Activated naive CD4-positive, alpha-beta T cell treated with anti-CD3 and anti-CD28 coated beads, Interleukin-2, amount 50 U/mL, for 72 hours (primary cell): ENCODE data around the gene FREM3. TPM values are rescaled to one million over a fixed set of nuclear protein-coding genes. Genes with fewer than 3 reads are reported as not detected.
"Not testable (repeated sequence)": the region's sequence is repeated elsewhere in the genome, so short reads cannot be mapped to it uniquely, and the experiment has no call there.

Experiments used
- ATAC-seq, 2 donors: fragments of 150-1000 bp; cut with Tn5 transposase; 2 replicates each; pipeline ENCODE4 v1.10.0; 2021; ENCODE audit warnings: mild to moderate bottlenecking in 2 of 2, moderate library complexity in 2 of 2
- DNase-seq, 2 donors: peaks; one replicate each; pipeline ENCODE4 v3.0.0; 2021 to 2022; ENCODE audit warnings: low spot score in 2 of 2
- H3K27ac Mint-ChIP-seq, 2 donors: one replicate each; pipeline ENCODE4 v1.8.0; 2022; ENCODE audit warnings: mild to moderate bottlenecking in 2 of 2, mixed read lengths in 2 of 2
- H3K36me3 Mint-ChIP-seq, 2 donors: one replicate each; pipeline ENCODE4 v1.8.0; 2022; ENCODE audit warnings: mixed read lengths in 2 of 2
- H3K9me3 Mint-ChIP-seq, 2 donors: one replicate each; pipeline ENCODE4 v1.8.0; 2022; ENCODE audit warnings: mixed read lengths in 2 of 2
- total RNA-seq, 2 donors: library from RNA; stranded (reverse); gene quantifications; one replicate each; pipeline ENCODE4 v1.2.3, GENCODE V29; 2022

The FREM3 gene
- total RNA-seq: not detected

DNA sequence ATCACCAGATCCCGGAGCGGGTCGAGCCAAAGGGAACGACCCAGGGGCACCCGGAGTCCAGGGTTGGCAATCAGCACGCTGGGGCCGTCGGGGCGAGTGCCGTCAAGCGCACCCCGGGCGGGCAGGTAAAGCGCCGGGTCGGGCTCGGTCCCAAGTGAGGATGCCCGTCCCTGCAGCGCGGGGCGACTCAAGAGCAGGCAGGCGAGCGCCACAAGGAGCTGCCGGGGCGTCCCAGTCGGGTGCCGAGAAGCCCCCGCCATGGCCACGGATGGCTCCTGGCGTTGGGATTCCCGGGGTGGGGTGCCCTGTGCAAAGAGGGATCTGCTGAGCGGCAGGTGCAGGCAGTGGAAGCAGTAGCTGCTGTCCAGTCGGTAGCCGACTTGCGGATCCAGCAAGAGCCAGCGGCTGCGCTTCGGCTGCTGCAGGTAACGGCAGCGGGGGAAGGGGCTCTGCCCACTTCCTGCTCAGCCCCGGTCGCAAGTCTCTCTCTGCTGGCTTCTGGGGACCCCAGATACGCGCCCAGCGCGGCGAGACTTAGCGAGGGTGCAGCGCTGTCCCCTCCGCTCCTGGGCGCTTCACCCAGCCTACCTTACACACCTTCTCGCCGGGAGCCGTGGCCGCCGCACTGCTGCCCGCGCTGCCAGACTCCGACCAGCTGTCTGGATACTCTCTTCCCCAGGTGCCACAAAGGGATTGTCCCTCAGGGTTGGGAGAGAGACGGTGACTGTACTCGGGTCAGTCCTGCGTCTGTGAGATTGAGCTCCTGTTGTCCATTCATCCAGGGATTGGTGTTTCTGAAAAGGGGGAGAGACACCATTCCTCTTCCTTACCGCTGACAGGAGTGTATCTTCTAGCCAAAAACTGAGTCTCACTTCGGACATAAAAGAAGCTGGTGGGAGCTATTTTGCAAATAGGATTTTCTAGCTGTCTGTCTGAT, at the start of gene FREM3:
Gene FREM3 (minus strand): TSS at position 260 of the 937 bp plus-strand sequence. CDS start 0 bp downstream, at position 260.
- Mint-ChIP-seq H3K27ac (no peak within 1 kb of the TSS), H3K9me3 (peaks cover 0 to 4% of the 10 kb centered on the region in 2 donors), H3K36me3 (peaks cover 0 to 10% of the 10 kb centered on the region in 2 donors)
- ATAC-seq (peak; percentile 50 to 55), DNase-seq (peak in 1 of 2 donors; percentile 10)

DNA sequence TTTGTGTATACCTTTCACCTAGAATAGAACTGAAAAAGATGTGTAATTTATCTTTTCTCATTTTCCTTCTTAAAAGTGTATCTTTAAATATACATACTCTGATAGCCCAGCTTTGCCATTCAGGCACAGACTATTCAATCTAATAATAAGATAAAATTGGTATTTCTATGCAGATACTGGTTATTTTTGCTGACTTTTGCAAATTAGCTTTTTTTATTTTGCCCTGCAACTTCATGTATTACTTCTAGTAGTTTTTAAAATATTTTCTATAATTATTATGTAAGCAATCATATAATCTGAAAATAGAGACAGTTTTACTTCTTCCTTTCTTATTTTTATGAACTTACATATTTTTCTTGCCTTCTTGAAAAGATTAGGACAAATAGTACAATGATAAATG, 45.4 kb upstream of the FREM3 start:
- H3K27ac Mint-ChIP-seq: no peak overlapping the region
- ATAC-seq: no peak
- H3K36me3 Mint-ChIP-seq: no peaks in the 10 kb centered on the region
- no peaks in the 10 kb centered on the region for H3K9me3 Mint-ChIP-seq
- no peak for DNase-seq

DNA sequence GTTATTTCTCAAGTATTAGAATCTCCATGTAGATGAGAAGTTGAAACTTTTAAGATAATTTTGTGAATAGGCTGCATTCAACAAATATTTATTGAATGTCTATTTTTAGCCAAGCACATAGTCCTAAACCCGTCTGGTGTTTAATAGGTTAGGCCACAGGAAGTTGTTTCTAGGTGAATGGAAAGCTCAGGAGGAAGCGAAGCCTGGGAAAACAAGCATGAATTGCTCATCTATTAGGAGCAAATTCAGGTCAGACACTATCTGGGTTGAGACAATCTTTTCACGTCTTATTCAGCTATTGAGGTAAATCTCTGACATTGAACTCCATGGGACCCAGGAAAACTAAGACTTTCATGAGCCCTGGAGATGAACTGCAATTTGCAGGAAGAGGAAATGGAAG, 43.1 kb upstream of the FREM3 start:
- Mint-ChIP-seq H3K36me3 (no peaks in the 10 kb centered on the region), H3K27ac (no peak overlapping the region), H3K9me3 (no peaks in the 10 kb centered on the region)
- DNase-seq (no peak), ATAC-seq (no peak)

DNA sequence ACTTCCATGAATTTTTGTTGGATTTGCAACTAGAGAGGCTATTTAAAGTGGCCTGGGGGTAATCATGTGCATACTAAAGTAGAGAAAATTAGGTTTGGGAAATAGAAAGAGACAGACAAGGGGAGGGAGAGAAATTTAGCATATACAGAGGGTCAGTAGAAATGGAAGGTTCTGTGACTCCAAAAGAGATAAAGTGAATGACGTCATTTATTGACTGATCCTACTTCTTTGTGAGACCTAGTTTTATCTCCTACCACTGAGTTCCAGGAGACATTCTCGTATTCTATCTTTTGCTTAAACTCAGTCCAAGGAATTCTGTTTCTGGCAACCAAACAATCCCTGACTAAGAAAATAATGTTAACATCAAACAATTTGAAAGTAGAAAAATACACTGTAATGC, 42.4 kb upstream of the FREM3 start:
- Mint-ChIP-seq H3K27ac (no peak overlapping the region), H3K9me3 (no peaks in the 10 kb centered on the region), H3K36me3 (no peaks in the 10 kb centered on the region)
- ATAC-seq (no peak), DNase-seq (no peak)

GRCh38 chr4:143736861-143737260, 36.4 kb upstream of the FREM3 start:
- no peak for DNase-seq
- Mint-ChIP-seq H3K36me3 (no peaks in the 10 kb centered on the region), H3K9me3 (peaks cover 0 to 4% of the 10 kb centered on the region in 2 donors), H3K27ac (no peak overlapping the region)
- ATAC-seq: no peak

DNA sequence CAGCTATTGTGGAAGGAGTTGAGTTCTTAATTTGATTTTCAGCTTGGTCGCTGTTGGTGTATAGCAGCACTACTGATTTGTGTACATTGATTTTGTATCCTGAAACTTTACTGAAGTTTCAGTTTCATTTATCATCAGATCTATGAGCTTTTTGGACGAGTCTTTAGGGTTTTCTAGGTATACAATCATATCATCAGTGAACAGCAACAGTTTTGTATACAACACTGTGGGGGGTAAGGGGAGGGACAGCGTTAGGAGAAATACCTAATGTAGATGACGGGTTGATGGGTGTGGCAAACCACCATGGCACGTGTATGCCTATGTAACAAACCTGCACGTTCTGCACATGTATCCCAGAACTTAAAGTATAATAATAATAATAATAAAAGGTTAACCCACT, 35.6 kb upstream of the FREM3 start:
- not testable (repeated sequence) for H3K9me3 Mint-ChIP-seq, H3K27ac Mint-ChIP-seq, H3K36me3 Mint-ChIP-seq, ATAC-seq, DNase-seq

DNA sequence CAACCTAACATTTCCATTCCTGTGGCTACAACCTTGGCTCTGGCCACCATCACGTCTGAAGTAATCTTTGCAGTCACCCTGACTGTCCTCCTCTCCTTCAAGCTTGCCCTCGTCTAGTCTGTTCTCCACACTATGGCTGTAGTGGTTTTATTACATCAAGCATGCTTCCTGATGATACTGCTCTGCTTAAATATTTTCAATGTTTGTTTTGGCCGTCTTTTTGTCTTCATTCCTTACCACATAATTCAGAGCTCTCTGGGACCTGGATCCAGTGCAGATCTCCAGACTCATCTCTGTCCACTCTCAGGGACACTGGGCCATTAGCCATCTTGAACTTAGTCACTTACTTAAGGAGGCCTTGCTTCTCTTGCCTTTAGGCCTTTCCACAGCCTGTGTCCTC, 27.7 kb upstream of the FREM3 start:
- H3K36me3 Mint-ChIP-seq: no peaks in the 10 kb centered on the region
- H3K9me3 Mint-ChIP-seq: peaks cover 4 to 6% of the 10 kb centered on the region in 2 donors
- DNase-seq (no peak), ATAC-seq (no peak)
- peak overlapping the region in 1 of 2 donors; percentile 38 for H3K27ac Mint-ChIP-seq

- peaks cover 4 to 6% of the 10 kb centered on the region in 2 donors for H3K9me3 Mint-ChIP-seq
- no peaks in the 10 kb centered on the region for H3K36me3 Mint-ChIP-seq
- DNase-seq: no peak
- ATAC-seq: no peak
- no peak overlapping the region for H3K27ac Mint-ChIP-seq
Observed at GRCh38 chr4:143726714-143727113, 26.2 kb upstream of the FREM3 start.

GRCh38 chr4:143721317-143721716, 20.8 kb upstream of the FREM3 start:
- H3K36me3 Mint-ChIP-seq: no peaks in the 10 kb centered on the region
- ATAC-seq: no peak

GRCh38 chr4:143718748-143719147, 18.3 kb upstream of the FREM3 start:
- DNase-seq: not testable (repeated sequence)

More at GRCh38 chr4:143721317-143721716, 20.8 kb upstream of the FREM3 start:
- no peak for DNase-seq
- H3K9me3 Mint-ChIP-seq: peaks cover 4 to 6% of the 10 kb centered on the region in 2 donors
- H3K27ac Mint-ChIP-seq: no peak overlapping the region

DNA sequence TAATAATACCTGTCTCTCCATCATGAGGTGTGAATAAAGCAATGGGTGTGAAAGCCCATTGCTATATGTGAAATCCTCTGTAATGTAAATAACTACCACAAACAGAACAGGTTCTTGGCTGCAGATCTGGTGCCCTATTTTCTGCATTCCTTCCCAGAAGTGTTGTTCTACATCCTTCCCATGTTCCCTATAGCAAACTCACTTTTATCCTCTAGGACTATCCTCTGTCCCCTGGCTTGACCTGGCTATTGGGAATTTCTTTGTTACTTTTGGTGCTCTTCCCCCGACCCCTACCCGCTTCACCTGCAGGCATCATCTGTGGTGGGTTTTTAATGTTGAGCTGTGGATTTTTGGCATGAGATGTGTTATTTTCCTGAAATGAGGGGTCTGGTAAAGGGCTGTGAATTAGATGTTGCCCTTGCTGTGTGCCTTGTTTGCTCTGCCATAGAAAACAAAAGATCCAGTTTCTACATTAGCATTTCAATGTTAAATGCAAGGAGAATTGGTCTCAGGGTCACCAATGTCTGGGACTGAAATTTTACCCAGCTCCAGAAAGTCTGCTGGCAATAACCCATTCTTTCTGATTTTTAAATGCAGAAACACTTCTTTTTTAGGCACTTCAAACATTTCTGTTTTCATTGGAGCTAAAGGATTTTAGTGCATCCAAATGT, 13.6 kb upstream of the FREM3 start:
- DNase-seq (no peak), ATAC-seq (no peak)
- Mint-ChIP-seq H3K27ac (no peak overlapping the region), H3K9me3 (no peaks in the 10 kb centered on the region), H3K36me3 (no peaks in the 10 kb centered on the region)

More at GRCh38 chr4:143718748-143719147, 18.3 kb upstream of the FREM3 start:
- H3K36me3 Mint-ChIP-seq, H3K9me3 Mint-ChIP-seq, ATAC-seq, H3K27ac Mint-ChIP-seq: not testable (repeated sequence)

DNA sequence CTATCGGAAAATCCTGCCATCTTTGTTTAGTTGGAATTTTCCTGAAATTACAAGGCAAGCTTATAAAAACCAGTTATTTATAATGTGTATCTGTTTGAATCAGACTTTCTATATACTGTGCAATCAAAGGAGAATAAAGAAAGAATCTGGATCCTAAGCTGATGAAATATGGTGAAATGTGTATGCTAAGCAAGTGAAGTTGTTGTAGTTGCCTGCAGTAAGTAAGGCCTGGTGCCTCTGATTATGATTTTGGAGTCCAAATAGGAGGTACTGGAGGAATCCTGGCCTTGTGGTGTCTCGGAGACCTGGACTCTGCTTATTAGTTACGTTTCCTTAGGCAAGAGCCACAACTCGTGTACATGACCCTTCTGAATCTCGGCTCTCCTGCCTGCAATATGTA, 13.1 kb upstream of the FREM3 start:
- Mint-ChIP-seq H3K27ac (no peak overlapping the region), H3K36me3 (no peaks in the 10 kb centered on the region), H3K9me3 (peaks cover 0 to 3% of the 10 kb centered on the region in 2 donors)
- no peak for DNase-seq
- no peak for ATAC-seq

DNA sequence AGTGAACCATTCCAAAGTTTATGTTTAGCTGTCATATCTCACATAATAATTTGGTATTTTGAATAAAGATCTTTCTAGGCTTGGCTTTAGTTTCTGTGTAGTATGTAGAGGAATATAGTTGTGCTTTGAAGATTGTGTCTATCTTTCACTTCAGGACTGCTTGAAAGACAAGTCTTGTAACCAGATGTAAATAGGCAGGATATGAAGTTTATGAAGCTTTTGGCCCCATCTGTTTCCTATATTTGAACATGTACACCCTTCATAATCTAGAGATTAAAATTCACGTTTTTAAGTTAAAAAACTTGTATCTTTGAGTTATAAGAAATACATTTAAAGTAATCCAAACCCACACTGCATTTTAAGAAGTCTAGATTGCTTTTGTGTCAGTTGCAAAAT, 11.7 kb upstream of the FREM3 start:
- no peak for ATAC-seq
- no peak overlapping the region for H3K27ac Mint-ChIP-seq

GRCh38 chr4:143711543-143712154, 11.2 kb upstream of the FREM3 start:
- no peak for ATAC-seq

More for the DNA sequence above, 11.7 kb upstream of the FREM3 start:
- Mint-ChIP-seq H3K9me3 (peaks cover 3 to 7% of the 10 kb centered on the region in 2 donors), H3K36me3 (no peaks in the 10 kb centered on the region)
- no peak for DNase-seq

DNA sequence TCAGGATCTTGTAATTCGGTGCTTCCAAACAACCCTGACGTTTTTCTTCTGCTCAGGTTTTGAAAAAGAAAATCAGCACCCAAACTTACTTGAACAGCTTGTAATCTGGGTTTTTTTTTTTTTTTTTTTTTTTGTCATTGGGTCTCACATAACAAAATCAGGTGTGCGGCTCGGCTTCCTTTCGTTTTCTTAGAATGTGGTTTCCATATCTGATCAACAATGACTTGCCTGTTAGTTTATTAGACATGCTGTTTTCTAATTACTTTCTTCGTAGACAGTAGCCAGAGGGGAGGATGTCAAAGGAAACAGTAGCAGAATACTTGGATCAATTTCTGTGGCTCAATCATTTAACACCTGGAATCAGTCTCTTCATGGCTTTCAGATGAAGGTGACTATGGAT, 890 bp upstream of the FREM3 start:
- DNase-seq: no peak
- H3K27ac Mint-ChIP-seq: no peak overlapping the region
- H3K36me3 Mint-ChIP-seq: peaks cover 0 to 6% of the 10 kb centered on the region in 2 donors
- no peaks in the 10 kb centered on the region for H3K9me3 Mint-ChIP-seq
- ATAC-seq: no peak

More at GRCh38 chr4:143711543-143712154, 11.2 kb upstream of the FREM3 start:
- H3K27ac Mint-ChIP-seq: no peak overlapping the region
- H3K9me3 Mint-ChIP-seq: peaks cover 6 to 8% of the 10 kb centered on the region in 2 donors
- no peaks in the 10 kb centered on the region for H3K36me3 Mint-ChIP-seq
- no peak for DNase-seq

- Mint-ChIP-seq H3K9me3 (peaks cover 0 to 5% of the 10 kb centered on the region in 2 donors), H3K36me3 (peaks cover 0 to 14% of the 10 kb centered on the region in 2 donors), H3K27ac (no peak overlapping the region)
- peak in 1 of 2 donors; percentile 40 for ATAC-seq
- peak in 1 of 2 donors; percentile 3 for DNase-seq
Observed at GRCh38 chr4:143700046-143700415, 444 bp downstream of the FREM3 start.
